HEK293 (cell line): ENCODE measurements around the gene ZFHX3.
A peak's percentile ranks its signal among the peaks of the same experiment; 100 is the strongest.

Source experiments
- GFI1B ChIP-seq: fragments of 450-650 bp; formaldehyde crosslinking; IDR thresholded peaks from 2 replicates; pipeline ENCODE4 v1.5.1; 2016; ENCODE audit warnings: missing biosample characterization, missing genetic modification characterization
- GLI2 ChIP-seq: fragments of 450-650 bp; formaldehyde crosslinking; IDR thresholded peaks from 2 replicates; pipeline ENCODE4; 2017; ENCODE audit warnings: missing biosample characterization, missing genetic modification characterization, low read depth, borderline replicate concordance
- GLI4 ChIP-seq: fragments of 450-650 bp; formaldehyde crosslinking; IDR thresholded peaks from 2 replicates; pipeline ENCODE4 v1.5.1; 2016; ENCODE audit warnings: missing biosample characterization, missing genetic modification characterization
- KLF7 ChIP-seq: fragments of 450-650 bp; formaldehyde crosslinking; IDR thresholded peaks from 2 replicates; pipeline ENCODE4 v1.5.1; 2016; ENCODE audit warnings: missing biosample characterization, missing genetic modification characterization, borderline replicate concordance
- OVOL3 ChIP-seq: fragments of 450-650 bp; formaldehyde crosslinking; IDR thresholded peaks from 2 replicates; pipeline ENCODE4 v1.5.1; 2016; ENCODE audit warnings: missing biosample characterization, missing genetic modification characterization
- PRDM1 ChIP-seq: fragments of 450-650 bp; formaldehyde crosslinking; IDR thresholded peaks from 2 replicates; pipeline ENCODE4; 2016; ENCODE audit warnings: missing biosample characterization, missing genetic modification characterization
- REPIN1 ChIP-seq: fragments of 450-650 bp; formaldehyde crosslinking; IDR thresholded peaks from 2 replicates; pipeline ENCODE4 v1.5.1; 2017; ENCODE audit warnings: missing biosample characterization, missing genetic modification characterization, low read depth
- SETDB1 ChIP-seq: IDR thresholded peaks from one replicate; pipeline ENCODE4 v1.6.1; 2017; ENCODE audit warnings: mild to moderate bottlenecking, low read length, moderate library complexity, mixed read lengths; ENCODE audit not compliant: insufficient read length
- SP3 ChIP-seq: fragments of 450-650 bp; formaldehyde crosslinking; IDR thresholded peaks from 2 replicates; pipeline ENCODE4 v1.5.1; 2016; ENCODE audit warnings: missing biosample characterization, missing genetic modification characterization
- ZBTB20 ChIP-seq: fragments of 450-650 bp; formaldehyde crosslinking; IDR thresholded peaks from 2 replicates; pipeline ENCODE4 v1.5.1; 2016; ENCODE audit warnings: missing biosample characterization, missing genetic modification characterization
- ZEB2 ChIP-seq: fragments of 450-650 bp; formaldehyde crosslinking; IDR thresholded peaks from 2 replicates; pipeline ENCODE4 v1.5.1; 2016; ENCODE audit warnings: missing biosample characterization, missing genetic modification characterization
- ZFP41 ChIP-seq: fragments of 450-650 bp; formaldehyde crosslinking; IDR thresholded peaks from 2 replicates; pipeline ENCODE4 v1.5.1; 2016; ENCODE audit warnings: missing biosample characterization, missing genetic modification characterization, borderline replicate concordance
- ZNF112 ChIP-seq: fragments of 450-650 bp; formaldehyde crosslinking; IDR thresholded peaks from 2 replicates; pipeline ENCODE4 v1.5.0; 2017; ENCODE audit warnings: missing biosample characterization, missing genetic modification characterization
- ZNF140 ChIP-seq: fragments of 450-650 bp; formaldehyde crosslinking; IDR thresholded peaks from 2 replicates; pipeline ENCODE4 v1.5.1; 2016; ENCODE audit warnings: missing biosample characterization, missing genetic modification characterization
- ZNF24 ChIP-seq: fragments of 450-650 bp; formaldehyde crosslinking; IDR thresholded peaks from 2 replicates; pipeline ENCODE4 v1.5.1; 2016; ENCODE audit warnings: missing biosample characterization, missing genetic modification characterization
- ZNF302 ChIP-seq: fragments of 450-650 bp; formaldehyde crosslinking; IDR thresholded peaks from 2 replicates; pipeline ENCODE4 v1.5.1; 2016; ENCODE audit warnings: missing biosample characterization, missing genetic modification characterization, low read depth
- ZNF311 ChIP-seq: fragments of 450-650 bp; formaldehyde crosslinking; IDR thresholded peaks from 2 replicates; pipeline ENCODE4 v1.5.1; 2017; ENCODE audit warnings: missing biosample characterization, missing genetic modification characterization, borderline replicate concordance
- ZNF354C ChIP-seq: fragments of 450-650 bp; formaldehyde crosslinking; IDR thresholded peaks from 2 replicates; pipeline ENCODE4 v1.5.1; 2016; ENCODE audit warnings: missing biosample characterization, missing genetic modification characterization, low read depth, borderline replicate concordance
- ZNF391 ChIP-seq: fragments of 450-650 bp; formaldehyde crosslinking; IDR thresholded peaks from 2 replicates; pipeline ENCODE4 v1.5.1; 2016; ENCODE audit warnings: low read depth, missing biosample characterization, missing genetic modification characterization, borderline replicate concordance
- ZNF416 ChIP-seq: fragments of 450-650 bp; formaldehyde crosslinking; IDR thresholded peaks from 2 replicates; pipeline ENCODE4 v1.5.1; 2016; ENCODE audit warnings: missing biosample characterization, missing genetic modification characterization
- ZNF423 ChIP-seq: fragments of 450-650 bp; formaldehyde crosslinking; IDR thresholded peaks from 2 replicates; pipeline ENCODE4 v1.5.1; 2016; ENCODE audit warnings: missing biosample characterization, missing genetic modification characterization
- ZNF561 ChIP-seq: fragments of 450-650 bp; IDR thresholded peaks from 2 replicates; pipeline ENCODE4 v1.5.1; 2018; ENCODE audit warnings: missing biosample characterization, missing genetic modification characterization, borderline replicate concordance
- ZNF629 ChIP-seq: fragments of 450-650 bp; formaldehyde crosslinking; IDR thresholded peaks from 2 replicates; pipeline ENCODE4 v1.5.1; 2017; ENCODE audit warnings: missing biosample characterization, missing genetic modification characterization
- ZNF658 ChIP-seq: fragments of 450-650 bp; formaldehyde crosslinking; IDR thresholded peaks from 2 replicates; pipeline ENCODE4; 2016; ENCODE audit warnings: missing biosample characterization, missing genetic modification characterization
- ZNF747 ChIP-seq: fragments of 450-650 bp; formaldehyde crosslinking; IDR thresholded peaks from 2 replicates; pipeline ENCODE4 v1.5.1; 2016; ENCODE audit warnings: missing biosample characterization, missing genetic modification characterization
- ZNF785 ChIP-seq: fragments of 450-650 bp; formaldehyde crosslinking; IDR thresholded peaks from 2 replicates; pipeline ENCODE4 v1.5.1; 2016; ENCODE audit warnings: missing biosample characterization, missing genetic modification characterization
- TF ChIP-seq, protein P1 (sequence below): fragments of 450-650 bp; formaldehyde crosslinking; IDR thresholded peaks from 2 replicates; pipeline ENCODE4 v1.5.1; 2016; ENCODE audit warnings: missing biosample characterization, missing genetic modification characterization
- TF ChIP-seq, protein P2 (sequence below): fragments of 450-650 bp; formaldehyde crosslinking; IDR thresholded peaks from 2 replicates; pipeline ENCODE4 v1.5.1; 2016; ENCODE audit warnings: missing biosample characterization, missing genetic modification characterization, borderline replicate concordance
- TF ChIP-seq, protein P3 (sequence below): fragments of 450-650 bp; formaldehyde crosslinking; IDR thresholded peaks from 2 replicates; pipeline ENCODE4 v1.5.1; 2016; ENCODE audit warnings: missing biosample characterization, missing genetic modification characterization
- TF ChIP-seq, protein P4 (sequence below): fragments of 450-650 bp; formaldehyde crosslinking; IDR thresholded peaks from 2 replicates; pipeline ENCODE4 v1.5.1; 2016; ENCODE audit warnings: missing biosample characterization, missing genetic modification characterization
- TF ChIP-seq, protein P5 (sequence below): fragments of 450-650 bp; formaldehyde crosslinking; IDR thresholded peaks from 2 replicates; pipeline ENCODE4 v1.5.1; 2016; ENCODE audit warnings: missing biosample characterization, missing genetic modification characterization
- TF ChIP-seq, protein P6 (sequence below): fragments of 450-650 bp; IDR thresholded peaks from 2 replicates; pipeline ENCODE4 v1.5.1; 2018; ENCODE audit warnings: missing biosample characterization, missing genetic modification characterization

The ZFHX3 gene

DNA sequence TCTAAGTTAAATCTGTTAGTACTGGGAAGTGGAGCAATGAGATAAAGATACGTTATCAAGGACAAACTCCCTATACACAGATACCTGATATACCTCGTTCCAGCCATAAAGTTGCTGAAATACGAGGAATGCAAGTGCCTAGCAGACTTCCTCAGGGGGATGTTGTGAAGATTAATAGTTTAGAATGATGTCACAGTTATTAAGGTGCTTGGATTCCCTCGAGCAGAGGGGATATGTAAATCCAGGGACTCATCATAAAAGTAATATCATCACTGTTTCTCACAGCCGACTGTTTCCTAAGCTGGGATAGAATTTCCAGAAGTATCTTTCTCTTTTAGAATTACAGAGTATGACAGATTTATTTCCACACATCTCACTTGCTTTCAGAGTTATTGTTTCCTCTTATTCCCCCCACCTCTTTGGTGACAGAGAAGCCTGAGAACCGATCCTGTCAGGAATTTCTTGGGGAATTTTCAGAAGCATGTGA lies 28.4 kb upstream of the ZFHX3 start (continued):
- TF ChIP-seq ZNF629 (tag by site-specific recombination) (peak; percentile 77), ZNF416 (tag by site-specific recombination) (no peak), ZNF311 (no peak), ZBTB20 (tag by site-specific recombination) (0 out of 2 replicates have a peak, but pooled peaks have one; percentile 18), ZFP41 (tag by site-specific recombination) (no peak), GLI4 (tag by site-specific recombination) (no peak), ZNF24 (no peak), ZNF302 (tag by site-specific recombination) (no peak), GLI2 (tag by site-specific recombination) (no peak), ZNF391 (tag by site-specific recombination) (no peak), REPIN1 (no peak), ZNF112 (no peak), ZNF785 (no peak), ZNF658 (tag by site-specific recombination) (no peak), PRDM1 (tag by site-specific recombination) (no peak), ZEB2 (tag by site-specific recombination) (0 out of 2 replicates have a peak, but pooled peaks have one; percentile 44), ZNF747 (tag by site-specific recombination) (no peak), ZNF140 (tag by site-specific recombination) (no peak), ZNF561 (tag by site-specific recombination) (0 out of 2 replicates have a peak, but pooled peaks have one; percentile 29), GFI1B (tag by site-specific recombination) (0 out of 2 replicates have a peak, but pooled peaks have one; percentile 5), KLF7 (tag by site-specific recombination) (no peak), SP3 (no peak), SETDB1 (no peak), OVOL3 (0 out of 2 replicates have a peak, but pooled peaks have one; percentile 46), ZNF354C (tag by site-specific recombination) (no peak), ZNF423 (tag by site-specific recombination) (no peak)
- TF ChIP-seq, protein P1, sequence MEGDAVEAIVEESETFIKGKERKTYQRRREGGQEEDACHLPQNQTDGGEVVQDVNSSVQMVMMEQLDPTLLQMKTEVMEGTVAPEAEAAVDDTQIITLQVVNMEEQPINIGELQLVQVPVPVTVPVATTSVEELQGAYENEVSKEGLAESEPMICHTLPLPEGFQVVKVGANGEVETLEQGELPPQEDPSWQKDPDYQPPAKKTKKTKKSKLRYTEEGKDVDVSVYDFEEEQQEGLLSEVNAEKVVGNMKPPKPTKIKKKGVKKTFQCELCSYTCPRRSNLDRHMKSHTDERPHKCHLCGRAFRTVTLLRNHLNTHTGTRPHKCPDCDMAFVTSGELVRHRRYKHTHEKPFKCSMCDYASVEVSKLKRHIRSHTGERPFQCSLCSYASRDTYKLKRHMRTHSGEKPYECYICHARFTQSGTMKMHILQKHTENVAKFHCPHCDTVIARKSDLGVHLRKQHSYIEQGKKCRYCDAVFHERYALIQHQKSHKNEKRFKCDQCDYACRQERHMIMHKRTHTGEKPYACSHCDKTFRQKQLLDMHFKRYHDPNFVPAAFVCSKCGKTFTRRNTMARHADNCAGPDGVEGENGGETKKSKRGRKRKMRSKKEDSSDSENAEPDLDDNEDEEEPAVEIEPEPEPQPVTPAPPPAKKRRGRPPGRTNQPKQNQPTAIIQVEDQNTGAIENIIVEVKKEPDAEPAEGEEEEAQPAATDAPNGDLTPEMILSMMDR (tag by site-specific recombination), result no peak
- TF ChIP-seq, protein P2, sequence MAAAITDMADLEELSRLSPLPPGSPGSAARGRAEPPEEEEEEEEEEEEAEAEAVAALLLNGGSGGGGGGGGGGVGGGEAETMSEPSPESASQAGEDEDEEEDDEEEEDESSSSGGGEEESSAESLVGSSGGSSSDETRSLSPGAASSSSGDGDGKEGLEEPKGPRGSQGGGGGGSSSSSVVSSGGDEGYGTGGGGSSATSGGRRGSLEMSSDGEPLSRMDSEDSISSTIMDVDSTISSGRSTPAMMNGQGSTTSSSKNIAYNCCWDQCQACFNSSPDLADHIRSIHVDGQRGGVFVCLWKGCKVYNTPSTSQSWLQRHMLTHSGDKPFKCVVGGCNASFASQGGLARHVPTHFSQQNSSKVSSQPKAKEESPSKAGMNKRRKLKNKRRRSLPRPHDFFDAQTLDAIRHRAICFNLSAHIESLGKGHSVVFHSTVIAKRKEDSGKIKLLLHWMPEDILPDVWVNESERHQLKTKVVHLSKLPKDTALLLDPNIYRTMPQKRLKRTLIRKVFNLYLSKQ (tag by site-specific recombination), result no peak
- TF ChIP-seq, protein P3, sequence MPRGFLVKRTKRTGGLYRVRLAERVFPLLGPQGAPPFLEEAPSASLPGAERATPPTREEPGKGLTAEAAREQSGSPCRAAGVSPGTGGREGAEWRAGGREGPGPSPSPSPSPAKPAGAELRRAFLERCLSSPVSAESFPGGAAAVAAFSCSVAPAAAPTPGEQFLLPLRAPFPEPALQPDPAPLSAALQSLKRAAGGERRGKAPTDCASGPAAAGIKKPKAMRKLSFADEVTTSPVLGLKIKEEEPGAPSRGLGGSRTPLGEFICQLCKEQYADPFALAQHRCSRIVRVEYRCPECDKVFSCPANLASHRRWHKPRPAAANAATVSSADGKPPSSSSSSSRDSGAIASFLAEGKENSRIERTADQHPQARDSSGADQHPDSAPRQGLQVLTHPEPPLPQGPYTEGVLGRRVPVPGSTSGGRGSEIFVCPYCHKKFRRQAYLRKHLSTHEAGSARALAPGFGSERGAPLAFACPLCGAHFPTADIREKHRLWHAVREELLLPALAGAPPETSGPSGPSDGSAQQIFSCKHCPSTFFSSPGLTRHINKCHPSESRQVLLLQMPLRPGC (tag by site-specific recombination), result peak; percentile 33; the same call in 1 of the 2 replicates
- TF ChIP-seq, protein P4, sequence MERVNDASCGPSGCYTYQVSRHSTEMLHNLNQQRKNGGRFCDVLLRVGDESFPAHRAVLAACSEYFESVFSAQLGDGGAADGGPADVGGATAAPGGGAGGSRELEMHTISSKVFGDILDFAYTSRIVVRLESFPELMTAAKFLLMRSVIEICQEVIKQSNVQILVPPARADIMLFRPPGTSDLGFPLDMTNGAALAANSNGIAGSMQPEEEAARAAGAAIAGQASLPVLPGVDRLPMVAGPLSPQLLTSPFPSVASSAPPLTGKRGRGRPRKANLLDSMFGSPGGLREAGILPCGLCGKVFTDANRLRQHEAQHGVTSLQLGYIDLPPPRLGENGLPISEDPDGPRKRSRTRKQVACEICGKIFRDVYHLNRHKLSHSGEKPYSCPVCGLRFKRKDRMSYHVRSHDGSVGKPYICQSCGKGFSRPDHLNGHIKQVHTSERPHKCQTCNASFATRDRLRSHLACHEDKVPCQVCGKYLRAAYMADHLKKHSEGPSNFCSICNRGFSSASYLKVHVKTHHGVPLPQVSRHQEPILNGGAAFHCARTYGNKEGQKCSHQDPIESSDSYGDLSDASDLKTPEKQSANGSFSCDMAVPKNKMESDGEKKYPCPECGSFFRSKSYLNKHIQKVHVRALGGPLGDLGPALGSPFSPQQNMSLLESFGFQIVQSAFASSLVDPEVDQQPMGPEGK (tag by site-specific recombination), result no peak
- TF ChIP-seq, protein P5, sequence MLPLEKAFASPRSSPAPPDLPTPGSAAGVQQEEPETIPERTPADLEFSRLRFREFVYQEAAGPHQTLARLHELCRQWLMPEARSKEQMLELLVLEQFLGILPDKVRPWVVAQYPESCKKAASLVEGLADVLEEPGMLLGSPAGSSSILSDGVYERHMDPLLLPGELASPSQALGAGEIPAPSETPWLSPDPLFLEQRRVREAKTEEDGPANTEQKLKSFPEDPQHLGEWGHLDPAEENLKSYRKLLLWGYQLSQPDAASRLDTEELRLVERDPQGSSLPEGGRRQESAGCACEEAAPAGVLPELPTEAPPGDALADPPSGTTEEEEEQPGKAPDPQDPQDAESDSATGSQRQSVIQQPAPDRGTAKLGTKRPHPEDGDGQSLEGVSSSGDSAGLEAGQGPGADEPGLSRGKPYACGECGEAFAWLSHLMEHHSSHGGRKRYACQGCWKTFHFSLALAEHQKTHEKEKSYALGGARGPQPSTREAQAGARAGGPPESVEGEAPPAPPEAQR (tag by site-specific recombination), result no peak
- TF ChIP-seq, protein P6, sequence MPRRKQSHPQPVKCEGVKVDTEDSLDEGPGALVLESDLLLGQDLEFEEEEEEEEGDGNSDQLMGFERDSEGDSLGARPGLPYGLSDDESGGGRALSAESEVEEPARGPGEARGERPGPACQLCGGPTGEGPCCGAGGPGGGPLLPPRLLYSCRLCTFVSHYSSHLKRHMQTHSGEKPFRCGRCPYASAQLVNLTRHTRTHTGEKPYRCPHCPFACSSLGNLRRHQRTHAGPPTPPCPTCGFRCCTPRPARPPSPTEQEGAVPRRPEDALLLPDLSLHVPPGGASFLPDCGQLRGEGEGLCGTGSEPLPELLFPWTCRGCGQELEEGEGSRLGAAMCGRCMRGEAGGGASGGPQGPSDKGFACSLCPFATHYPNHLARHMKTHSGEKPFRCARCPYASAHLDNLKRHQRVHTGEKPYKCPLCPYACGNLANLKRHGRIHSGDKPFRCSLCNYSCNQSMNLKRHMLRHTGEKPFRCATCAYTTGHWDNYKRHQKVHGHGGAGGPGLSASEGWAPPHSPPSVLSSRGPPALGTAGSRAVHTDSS (tag by site-specific recombination), result no peak
